NCI-H1694 (cell line): ENCODE results near the gene MSI2.

Experiments used
- DNase-seq: peaks from one replicate; lab custom pipeline; 2025; lab: John Stamatoyannopoulos, UW

Gene MSI2

DNA sequence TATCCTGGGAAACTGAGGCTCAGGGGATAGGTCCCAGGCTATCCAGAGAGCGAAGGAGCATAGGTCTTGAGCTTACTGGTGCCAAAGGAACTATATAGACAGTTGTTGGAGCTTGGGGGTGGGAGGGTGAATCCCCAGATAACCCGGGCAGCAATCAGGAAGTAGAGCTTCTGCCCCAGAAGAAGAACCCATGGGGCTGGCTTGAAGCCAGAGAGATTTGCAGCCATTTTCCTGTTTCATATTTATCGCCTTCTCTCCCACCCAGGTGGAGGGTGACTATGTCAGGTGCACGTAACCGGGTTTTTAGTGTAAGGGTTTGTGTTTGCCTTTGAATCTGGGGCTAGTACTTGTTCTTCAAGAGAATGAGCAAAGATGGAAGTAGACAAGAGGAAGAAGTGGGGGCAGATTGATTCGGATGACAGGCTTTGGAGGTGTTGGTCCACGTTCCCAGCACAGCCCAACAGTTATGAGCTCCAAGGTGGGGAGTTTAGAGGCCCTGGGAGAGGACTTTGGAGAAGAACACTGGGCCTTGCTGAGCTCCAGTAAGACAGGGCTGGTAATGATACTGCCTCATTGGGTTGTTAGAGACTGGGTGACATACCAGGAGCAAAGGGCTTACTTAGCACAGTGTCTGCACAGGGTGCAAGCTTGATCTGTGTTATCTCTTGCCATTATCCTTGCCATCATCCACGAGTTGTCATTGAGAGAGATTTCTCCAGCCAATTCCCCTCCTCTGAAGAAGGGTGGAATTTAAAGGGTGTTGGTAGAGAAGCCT, 343.1 kb downstream of the MSI2 start:
- DNase-seq: no peak

DNA sequence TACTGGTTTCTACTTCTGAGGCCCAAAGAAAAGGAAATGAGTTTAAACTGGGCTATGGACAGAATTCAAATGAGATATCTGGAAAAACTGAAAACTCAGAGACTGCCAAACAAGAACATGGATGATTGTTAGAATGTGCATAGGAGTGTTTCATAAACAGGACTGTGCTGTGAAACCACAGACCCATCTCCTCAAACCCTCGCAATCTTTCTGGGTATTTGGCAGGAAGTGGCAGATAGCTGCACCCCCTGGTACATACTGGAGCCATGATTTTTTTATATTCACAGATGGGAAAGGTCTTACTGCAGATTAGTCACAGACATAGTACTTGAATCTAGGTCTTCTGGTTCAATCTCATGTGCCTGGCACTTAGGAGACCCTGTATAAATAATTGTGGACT, 343.8 kb downstream of the MSI2 start:
- DNase-seq: no peak

DNA sequence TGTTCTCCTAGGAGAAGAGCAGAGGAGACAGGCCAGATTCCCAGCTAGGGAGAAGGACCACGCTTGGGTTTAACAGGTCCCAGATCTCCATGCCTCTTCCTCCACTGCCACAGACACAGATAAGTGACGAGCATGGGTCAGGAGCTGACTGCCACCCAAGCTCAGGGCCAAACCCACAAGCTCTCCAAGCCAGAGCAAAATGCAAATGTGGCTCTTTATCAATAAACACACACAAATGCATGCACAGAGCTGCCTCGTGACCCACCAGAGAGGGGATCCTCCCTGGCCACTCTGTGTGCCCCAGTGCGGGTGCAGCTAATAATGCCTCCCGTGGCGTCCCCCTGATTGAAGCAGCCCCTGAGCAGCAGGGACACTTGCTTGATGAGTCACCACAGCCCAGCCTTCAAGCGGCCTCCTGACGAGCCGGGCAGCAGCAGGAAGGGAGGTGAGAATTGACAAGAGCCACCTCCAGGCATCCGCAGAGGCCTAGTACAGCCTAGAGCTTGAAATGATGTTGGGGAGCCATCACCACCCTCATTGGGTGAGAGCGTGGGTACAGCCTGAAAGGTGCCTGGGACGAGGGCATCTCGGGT, 344.9 kb downstream of the MSI2 start:
- DNase-seq: no peak

- no peak for DNase-seq
Observed at GRCh38 chr17:57602896-57603295, 346.6 kb downstream of the MSI2 start.

DNA sequence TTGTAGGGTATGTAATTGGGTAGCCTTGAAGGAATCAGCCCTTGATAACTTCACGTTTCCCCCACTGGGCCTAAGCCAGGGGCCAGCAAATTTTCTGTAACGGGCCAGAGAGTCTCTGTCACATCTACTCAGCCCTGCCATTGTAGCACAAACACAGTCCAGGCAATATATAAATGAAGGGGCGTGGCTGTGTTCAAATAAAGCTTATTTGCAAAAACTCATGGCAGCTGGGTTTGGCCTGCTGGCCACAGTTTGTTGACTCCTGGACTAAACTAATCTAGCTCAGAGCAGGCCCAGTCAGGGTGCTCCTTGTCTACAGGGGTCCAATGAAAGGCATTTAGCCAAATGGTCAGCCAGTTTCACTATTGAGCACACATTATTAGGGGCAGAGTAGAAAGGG, 347.2 kb downstream of the MSI2 start:
- no peak for DNase-seq

DNA sequence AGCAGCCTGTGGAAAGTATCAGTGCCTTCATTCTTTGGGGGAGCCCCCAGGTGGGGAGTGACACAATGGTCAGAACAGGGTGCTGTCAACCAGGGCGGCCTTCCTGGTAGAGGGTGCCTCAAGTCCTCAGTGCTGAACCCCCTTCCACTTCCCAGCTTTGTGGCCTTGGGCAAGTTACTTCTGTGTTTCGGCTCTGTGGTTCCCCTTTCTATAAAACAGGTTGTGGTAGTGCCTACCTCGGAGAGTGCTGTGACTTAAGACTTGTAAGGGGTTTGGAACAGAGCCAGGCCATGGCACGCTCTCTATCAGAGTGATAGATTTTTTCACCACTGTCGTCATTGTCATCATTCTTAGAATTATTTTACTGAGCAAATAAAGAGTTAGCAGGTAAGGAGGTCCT, 347.7 kb downstream of the MSI2 start:
- no peak for DNase-seq

GRCh38 chr17:57604771-57605674, 348.7 kb downstream of the MSI2 start:
- peak; percentile 98 for DNase-seq

- DNase-seq: no peak
Observed at GRCh38 chr17:57605675-57606105, 349.4 kb downstream of the MSI2 start.

DNA sequence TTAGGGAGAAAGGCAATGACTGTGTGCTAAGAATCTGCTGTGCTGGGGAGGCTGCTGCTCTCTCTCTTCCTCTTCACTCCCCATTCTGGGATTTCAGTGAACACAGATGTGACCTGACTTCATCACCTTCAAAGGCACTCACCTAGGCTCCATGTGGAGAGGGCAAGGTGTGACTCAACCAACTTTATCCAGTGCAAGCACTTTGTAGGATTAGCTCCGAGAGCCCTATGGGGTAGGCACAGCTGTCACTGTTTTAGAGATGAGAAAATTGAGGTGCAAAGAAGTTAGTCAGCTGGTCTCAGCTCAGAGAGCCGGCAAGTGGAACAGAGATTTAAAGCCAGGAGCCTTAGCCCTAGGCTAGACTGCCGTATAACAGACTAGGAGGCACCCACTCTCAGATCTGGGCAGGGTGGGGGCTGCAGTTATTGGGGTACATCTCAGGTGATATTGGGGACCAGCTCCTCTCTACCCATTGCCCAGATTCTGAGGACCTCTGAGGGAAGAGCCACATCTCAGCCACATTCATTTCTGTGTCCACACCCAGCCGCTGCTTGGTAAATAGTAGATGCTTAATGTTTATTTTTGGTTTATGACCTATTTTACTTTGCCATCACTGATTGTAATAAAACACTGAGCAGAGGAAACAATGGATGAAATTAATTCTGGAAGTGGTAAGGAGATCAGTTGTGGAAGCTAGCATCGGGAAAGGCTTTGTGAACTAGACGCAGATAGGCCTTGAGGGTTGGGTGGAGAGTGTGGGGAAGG, 350.0 kb downstream of the MSI2 start:
- DNase-seq: no peak

DNA sequence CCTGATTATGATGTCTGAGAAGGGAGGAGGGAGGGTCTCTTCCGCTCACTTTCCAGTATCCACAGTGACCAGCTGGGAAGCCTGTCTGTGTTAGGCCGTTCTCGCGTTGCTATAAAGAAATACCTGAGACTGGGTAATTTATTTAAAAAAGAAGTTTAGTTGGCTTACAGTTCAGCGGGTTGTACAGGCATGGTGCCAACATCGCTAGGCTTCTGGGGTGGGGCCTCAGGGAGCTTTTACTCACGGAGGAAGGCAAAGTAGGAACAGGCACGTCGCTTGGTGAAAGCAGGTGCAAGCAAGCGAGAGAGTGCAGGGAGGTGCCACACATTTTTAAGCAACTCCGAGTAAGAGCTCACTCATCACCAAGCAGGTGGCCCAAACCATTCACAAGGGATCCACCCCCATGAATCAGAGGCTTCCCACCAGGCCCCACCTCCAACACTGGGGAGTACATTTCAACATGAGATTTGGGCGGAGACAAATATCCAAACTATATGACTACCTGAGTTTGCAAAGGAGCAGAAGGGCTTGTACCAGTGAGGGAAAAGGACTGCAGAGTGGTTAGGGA, 351.3 kb downstream of the MSI2 start:
- DNase-seq: no peak

DNA sequence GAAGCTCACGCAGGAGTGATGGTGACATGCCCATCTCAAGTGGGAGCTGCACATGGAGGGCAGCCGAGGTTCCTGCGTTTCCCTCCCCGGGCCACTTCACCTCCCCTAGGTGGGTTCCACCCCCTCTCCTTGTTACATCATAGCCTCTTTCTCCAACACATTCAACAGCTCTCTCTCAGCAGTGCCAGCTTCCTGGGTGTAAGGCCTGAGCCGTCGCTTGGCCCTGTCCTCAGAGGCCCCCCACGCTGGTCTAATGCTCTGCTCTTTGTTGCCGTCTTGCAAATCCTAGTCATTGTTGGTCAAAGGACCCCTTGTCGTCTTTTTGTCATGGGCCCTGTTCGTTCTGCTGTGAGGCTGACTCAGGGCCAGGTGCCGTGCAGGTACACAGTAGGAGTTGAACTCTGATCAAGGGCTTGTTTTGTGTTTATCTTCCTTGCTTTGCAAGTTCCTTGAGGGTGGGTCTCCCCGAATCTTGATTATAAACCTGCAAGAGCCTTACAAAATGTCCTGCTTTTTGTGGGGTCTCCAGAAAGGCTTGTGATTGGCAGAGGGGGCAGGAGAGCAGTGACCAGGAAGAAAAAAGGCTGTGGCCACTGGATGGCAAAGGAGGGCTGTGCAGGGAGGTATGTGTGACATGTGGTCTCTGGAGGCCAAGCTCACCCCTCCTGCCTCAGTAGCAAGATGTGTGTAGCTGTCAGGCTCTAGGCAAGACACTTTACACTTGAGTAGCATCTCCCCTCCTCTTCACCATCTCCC, 352.2 kb downstream of the MSI2 start:
- no peak for DNase-seq

DNA sequence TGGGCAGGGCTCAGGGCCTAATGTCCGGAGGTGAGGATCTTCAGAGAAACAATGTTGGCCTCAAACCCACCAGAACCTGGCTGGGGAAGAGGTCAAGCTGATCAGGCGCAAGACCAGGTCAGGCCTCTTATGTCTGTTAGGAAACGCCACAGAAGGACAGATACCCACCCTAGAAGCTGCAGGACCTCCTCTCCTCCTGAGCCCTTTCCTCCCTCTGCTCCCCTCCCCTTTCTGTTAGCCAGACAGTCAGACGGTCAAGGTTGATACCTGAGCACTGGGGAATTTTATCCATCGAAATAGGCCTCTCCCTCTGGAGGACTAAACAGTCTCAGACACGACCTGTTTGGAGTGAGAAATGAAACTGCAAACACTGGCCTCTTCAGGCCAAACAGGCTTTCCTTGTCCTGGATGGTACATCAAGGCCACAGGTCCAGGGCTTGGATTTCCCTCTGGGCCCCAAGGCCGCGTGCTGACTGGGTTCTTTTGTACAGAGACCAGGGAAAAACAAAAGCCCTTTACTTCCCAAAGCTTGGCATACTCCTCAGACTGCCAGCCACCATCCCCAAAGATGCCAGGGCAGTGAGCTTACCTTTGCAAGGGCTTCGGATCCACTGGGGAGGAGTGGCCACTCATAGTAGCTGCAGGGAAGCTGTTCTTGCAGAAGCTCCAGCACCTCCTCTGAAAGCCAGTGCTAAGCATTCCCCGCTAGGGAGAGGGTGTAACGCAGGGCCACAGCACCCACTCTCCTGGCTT, 353.0 kb downstream of the MSI2 start:
- DNase-seq: no peak

GRCh38 chr17:57609878-57610270, 353.6 kb downstream of the MSI2 start:
- no peak for DNase-seq

GRCh38 chr17:57612202-57613071, 356.1 kb downstream of the MSI2 start:
- peak; percentile 11 for DNase-seq

DNA sequence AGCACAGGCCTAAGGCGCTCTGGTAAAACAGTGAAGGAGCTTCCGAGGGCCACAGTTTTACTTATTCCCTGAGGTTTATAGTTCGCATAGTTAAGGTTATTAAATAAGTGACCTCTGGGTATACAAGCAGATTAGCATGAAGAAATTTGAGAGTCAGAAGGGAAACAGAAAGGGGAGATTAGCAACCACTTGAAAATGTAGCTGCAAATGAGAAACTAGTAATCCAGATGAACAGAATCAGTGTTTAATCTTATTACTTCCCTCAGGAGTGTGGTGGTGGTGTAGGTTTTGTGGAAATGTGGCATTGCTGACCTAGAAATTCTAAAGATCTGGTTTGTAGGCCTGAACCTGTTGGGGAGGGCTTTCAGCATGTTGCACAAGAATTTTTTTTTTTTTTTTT, 358.4 kb downstream of the MSI2 start:
- no peak for DNase-seq

GRCh38 chr17:57615836-57616757, 359.8 kb downstream of the MSI2 start:
- DNase-seq: no peak

DNA sequence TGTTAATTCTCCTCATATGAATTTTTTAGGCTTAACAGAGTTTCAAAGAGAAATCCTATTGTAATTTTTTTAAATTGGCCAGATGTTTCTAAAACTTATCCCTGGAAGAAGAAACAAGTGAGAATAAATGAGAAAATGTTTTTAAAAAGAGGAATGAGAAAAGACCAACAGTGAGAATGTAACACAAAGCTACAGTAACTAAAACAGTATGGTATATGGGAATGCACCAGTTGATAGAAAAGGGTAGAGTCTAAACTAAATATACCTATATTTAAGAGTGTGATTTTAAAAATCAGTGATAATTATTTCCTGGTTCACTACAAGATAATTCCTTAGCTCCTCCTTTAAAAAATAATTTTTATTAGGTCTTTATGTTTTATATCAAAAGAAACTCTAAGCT, 360.9 kb downstream of the MSI2 start:
- no peak for DNase-seq
